NB4 (cell line): ENCODE data around the gene TRAF3.
A peak's percentile ranks its signal among the peaks of the same experiment; 100 is the strongest.

Source experiments
- DNase-seq: peaks from one replicate; pipeline ENCODE4 v3.0.0; 2010; ENCODE audit warnings: low read depth
- H3K4me3 ChIP-seq: one replicate; pipeline ENCODE4 v1.5.1; 2011; ENCODE audit warnings: mild to moderate bottlenecking, low read depth, low read length, moderate library complexity
- CTCF ChIP-seq: IDR thresholded peaks from one replicate; pipeline ENCODE4 v1.5.1; 2012; ENCODE audit warnings: low read depth, low read length
- MYC ChIP-seq: IDR thresholded peaks from 2 replicates; pipeline ENCODE4 v1.6.1; 2011; ENCODE audit warnings: low read depth, low read length
- POLR2A ChIP-seq: IDR thresholded peaks from 2 replicates; pipeline ENCODE4 v1.6.1; 2011; ENCODE audit warnings: mild to moderate bottlenecking; ENCODE audit not compliant: insufficient read length; ENCODE audit errors: extremely low read depth
- TF ChIP-seq, protein P1 (sequence below): IDR thresholded peaks from 2 replicates; pipeline ENCODE4 v1.6.1; 2011; ENCODE audit warnings: low read depth, low read length

TRAF3 gene

DNA sequence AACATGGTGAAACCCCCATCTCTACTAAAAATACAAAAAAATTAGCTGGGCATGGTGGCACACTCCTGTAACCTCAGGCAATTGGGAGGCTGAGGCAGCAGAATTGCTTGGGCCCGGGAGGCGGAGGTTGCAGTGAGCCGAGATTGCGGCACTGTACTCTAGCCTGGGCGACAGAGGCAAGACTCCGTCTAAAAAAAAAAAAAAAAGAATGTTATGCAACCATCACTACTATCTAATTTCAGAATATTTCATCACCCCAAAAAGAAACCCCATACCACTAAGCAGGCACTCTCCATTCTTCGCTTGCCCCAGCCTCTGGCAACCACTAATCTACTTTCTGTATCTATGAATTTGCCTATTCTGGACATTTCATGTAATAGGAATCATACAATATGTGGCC is 76.4 kb downstream of the TRAF3 start:
- DNase-seq: peak; percentile 46
- TF ChIP-seq, protein P1, sequence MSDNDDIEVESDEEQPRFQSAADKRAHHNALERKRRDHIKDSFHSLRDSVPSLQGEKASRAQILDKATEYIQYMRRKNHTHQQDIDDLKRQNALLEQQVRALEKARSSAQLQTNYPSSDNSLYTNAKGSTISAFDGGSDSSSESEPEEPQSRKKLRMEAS: no peak
- TF ChIP-seq CTCF: no peak
- no peak for TF ChIP-seq POLR2A
- no peak for TF ChIP-seq MYC
- no peak overlapping the region for H3K4me3 ChIP-seq

- H3K4me3 ChIP-seq: no peak overlapping the region
- no peak for DNase-seq
- TF ChIP-seq CTCF (no peak), MYC (no peak), POLR2A (no peak)
- TF ChIP-seq, protein P1: no peak
Measured at GRCh38 chr14:102854091-102854703, 76.9 kb downstream of the TRAF3 start.

DNA sequence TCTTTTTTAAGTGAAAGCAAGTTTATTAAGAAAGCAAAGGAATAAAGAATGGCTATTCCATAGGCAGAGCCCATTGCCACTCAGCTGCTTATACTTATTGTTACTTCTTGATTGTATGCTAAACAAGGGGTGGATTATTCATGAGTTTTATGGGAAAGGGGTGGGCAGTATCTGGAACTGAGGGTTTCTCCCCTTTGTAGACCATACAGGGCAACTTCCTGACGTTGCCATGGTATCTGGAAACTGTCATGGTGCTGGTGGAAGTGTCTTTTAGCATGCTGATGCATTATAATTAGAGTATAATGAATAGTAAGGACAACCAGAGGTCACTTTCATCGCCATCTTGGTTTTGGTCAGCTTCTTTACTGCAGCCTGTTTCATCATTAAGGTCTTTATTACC is 78.9 kb downstream of the TRAF3 start:
- H3K4me3 ChIP-seq: no peak overlapping the region
- DNase-seq: no peak
- TF ChIP-seq, protein P1: no peak
- TF ChIP-seq MYC: no peak
- no peak for TF ChIP-seq POLR2A
- TF ChIP-seq CTCF: no peak

DNA sequence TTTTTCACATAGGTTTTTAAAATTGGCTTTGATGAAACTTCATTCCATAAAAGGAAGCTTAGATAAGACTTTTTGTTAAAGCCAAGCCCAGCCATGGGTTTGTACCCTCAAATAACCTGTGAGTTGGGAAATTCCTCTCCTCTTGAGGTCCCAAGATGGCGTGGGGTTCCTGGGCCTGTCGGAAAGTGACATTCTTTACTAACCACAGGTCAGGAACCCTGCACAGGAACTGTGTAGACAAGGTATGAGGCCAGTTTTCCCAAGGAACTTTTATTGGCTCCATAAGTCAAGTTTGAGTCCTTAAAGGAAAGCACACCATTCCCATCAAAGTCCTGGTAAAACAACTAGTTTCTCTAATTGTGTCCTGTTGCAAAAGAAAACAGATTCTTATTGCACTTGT is 80.2 kb downstream of the TRAF3 start:
- TF ChIP-seq POLR2A: no peak
- no peak for DNase-seq
- no peak overlapping the region for H3K4me3 ChIP-seq

GRCh38 chr14:102859911-102860310 is 82.7 kb downstream of the TRAF3 start:
- H3K4me3 ChIP-seq: no peak overlapping the region
- no peak for TF ChIP-seq POLR2A
- TF ChIP-seq, protein P1: no peak
- no peak for TF ChIP-seq MYC
- TF ChIP-seq CTCF: no peak
- DNase-seq: no peak

DNA sequence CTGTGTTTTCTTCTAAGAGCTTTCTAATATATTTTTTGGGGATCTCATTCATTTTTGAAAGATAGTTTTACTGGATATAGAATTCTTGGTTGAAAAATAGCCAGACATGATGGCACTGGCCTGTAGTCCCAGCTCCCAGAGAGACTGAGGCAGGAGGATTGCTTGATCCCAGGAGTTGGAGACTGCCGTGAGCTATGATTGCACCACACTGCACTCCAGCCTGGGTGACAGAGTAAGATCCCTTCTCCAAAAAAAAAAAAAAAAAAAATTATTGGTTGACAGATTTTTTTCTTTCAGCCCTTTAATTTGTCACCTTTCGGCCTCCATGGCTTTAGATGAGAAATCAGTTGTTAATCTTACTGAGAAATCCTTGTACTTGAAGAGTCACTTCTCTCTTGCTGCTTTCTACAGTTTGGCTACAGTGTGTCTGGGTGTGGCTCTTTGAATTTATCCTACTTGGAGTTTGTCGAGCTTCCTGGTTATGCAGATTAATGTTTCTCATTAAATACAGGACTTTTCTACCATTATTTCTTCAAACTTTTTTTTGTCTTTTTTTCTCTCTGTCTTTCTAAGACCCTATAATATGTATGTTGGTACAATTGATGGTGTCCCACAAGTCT is 85.0 kb downstream of the TRAF3 start:
- H3K4me3 ChIP-seq: no peak overlapping the region
- DNase-seq: no peak
- TF ChIP-seq MYC (no peak), POLR2A (no peak), CTCF (no peak)
- TF ChIP-seq, protein P1: no peak
